ENCODE measurements around the gene POLE4.

DNA sequence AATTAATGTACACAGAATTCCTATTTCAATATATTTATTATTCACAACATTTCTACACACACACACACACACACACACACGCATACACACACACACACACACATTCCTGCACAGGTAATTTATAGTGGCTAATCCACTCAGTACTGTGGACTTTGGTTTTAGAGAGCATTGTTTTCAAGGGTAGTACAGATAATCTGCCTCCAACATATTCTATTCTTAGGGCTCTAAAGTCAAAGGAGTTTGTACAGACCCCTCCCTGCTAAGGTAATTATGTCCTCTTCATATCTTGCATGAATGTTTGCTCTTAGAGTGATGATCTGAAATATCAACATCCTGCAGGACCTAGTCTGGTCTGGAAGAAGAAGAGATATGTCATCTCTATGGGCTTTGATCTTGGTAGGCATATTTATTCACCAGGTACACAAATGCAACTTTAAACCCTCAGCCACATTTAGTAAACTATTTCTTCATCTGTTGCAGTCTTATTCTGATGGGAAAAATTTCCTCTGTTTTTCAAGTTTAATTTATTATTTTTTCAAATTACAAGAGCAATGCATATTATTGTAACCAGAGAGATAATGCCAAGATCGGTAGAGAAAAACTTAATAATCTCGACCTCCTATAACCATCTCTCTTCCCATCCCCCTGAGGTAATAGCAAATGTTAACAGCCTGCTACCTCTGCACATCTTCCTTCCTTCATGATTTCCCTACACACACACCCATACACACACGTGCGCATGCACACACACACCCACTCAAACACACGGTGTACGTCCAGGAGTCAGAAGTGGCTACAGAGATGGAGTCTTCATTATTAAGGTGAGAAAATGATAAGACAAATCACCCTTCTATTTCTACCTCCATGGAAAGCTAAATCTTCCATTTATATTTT lies 18.3 kb upstream of the POLE4 start:
- TF ChIP-seq CTCF (IDR thresholded peaks at IDR 0.05) (no peak), POLR2A (IDR thresholded peaks at IDR 0.05) (no peak)
